GM21825 (cell line): ENCODE data around the gene SMTN.

ENCODE experiments used
- ATAC-seq: cut with Tn5 transposase; IDR thresholded peaks from one replicate; pipeline ENCODE4 v1.9.1; 2021; ENCODE audit warnings: mild to moderate bottlenecking, moderate library complexity; ENCODE audit not compliant: unreplicated experiment

Gene SMTN

GRCh38 chr22:31125521-31126117 lies 44.5 kb downstream of the SMTN start:
- ATAC-seq = no peak

GRCh38 chr22:31126128-31126868 lies 45.2 kb downstream of the SMTN start:
- no peak for ATAC-seq

GRCh38 chr22:31126869-31127175 lies 45.7 kb downstream of the SMTN start:
- no peak for ATAC-seq

- no peak for ATAC-seq
Observed at GRCh38 chr22:31127181-31127772, 46.2 kb downstream of the SMTN start.

GRCh38 chr22:31128156-31128555 lies 47.0 kb downstream of the SMTN start:
- ATAC-seq = no peak

GRCh38 chr22:31130873-31131272 lies 49.8 kb downstream of the SMTN start:
- no peak for ATAC-seq

- no peak for ATAC-seq
Observed at GRCh38 chr22:31133911-31134310, 52.8 kb downstream of the SMTN start.

- no peak for ATAC-seq
Observed at GRCh38 chr22:31134688-31135087, 53.6 kb downstream of the SMTN start.

GRCh38 chr22:31135706-31136105 lies 54.6 kb downstream of the SMTN start:
- no peak for ATAC-seq

GRCh38 chr22:31136155-31136554 lies 55.0 kb downstream of the SMTN start:
- no peak for ATAC-seq

- no peak for ATAC-seq
Observed at GRCh38 chr22:31136711-31137110, 55.6 kb downstream of the SMTN start.

- ATAC-seq = no peak
Observed at GRCh38 chr22:31137721-31138120, 56.6 kb downstream of the SMTN start.

- ATAC-seq = no peak
Observed at GRCh38 chr22:31138126-31138525, 57.0 kb downstream of the SMTN start.

GRCh38 chr22:31139066-31139465 lies 57.9 kb downstream of the SMTN start:
- ATAC-seq = no peak

- no peak for ATAC-seq
Observed at GRCh38 chr22:31139866-31140716, 59.0 kb downstream of the SMTN start, which contains the start of gene PLA2G3. Gene PLA2G3 (minus strand): TSS chr22:31140508. CDS start chr22:31140354, 154 bp downstream.

- ATAC-seq = no peak
Observed at GRCh38 chr22:31140746-31141145, 59.6 kb downstream of the SMTN start.

- no peak for ATAC-seq
Observed at GRCh38 chr22:31141551-31141950, 60.4 kb downstream of the SMTN start.

GRCh38 chr22:31142285-31142684 lies 61.2 kb downstream of the SMTN start:
- ATAC-seq = no peak

- no peak for ATAC-seq
Observed at GRCh38 chr22:31143038-31143437, 61.9 kb downstream of the SMTN start.

- ATAC-seq = no peak
Observed at GRCh38 chr22:31143537-31143936, 62.4 kb downstream of the SMTN start.

GRCh38 chr22:31144223-31144622 lies 63.1 kb downstream of the SMTN start:
- no peak for ATAC-seq
